ENCODE results near the gene PDGFA.

Gene PDGFA

DNA sequence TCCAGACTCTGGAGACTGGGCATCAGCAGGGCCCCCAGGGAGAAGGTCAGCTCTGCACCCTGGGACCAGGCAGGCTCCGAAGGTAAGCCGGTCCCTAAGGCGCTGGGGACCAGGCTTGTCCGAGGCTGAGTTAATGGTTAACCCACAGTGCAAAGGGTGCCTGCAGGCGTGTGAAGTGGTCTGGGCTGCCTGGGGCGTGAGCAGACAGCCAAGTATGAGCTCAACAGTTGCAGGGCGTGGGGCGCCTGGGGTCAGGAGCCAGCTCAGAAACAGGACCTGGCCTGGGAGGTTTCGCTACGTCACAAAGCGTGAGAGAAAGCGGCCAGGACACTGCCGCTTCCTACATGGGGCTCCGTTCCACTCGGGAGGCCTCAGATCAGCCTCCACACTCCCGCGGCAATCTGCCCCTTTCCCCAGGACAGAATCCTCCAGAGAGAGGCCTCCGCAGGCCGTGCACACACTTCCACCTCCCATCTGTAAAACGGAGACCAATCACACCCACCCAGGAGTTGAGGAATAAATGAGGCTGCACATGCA lies 16.0 kb downstream of the PDGFA start:
- Histone ChIP-seq H3K27me3 (no peaks in the 10 kb centered on the region), H3K36me3 (no peaks in the 10 kb centered on the region), H3K4me1 (ENCODE audit: control insufficient read depth in 1 of 2, insufficient read depth in 1 of 2, low read depth in 1 of 2, low read length in 1 of 2) (no peaks in the 10 kb centered on the region), H3K27ac (no peak overlapping the region), H3K4me3 (ENCODE audit: low read depth in 1 of 2, low read length in 1 of 2) (no peak overlapping the region), H3K9me3 (no peaks in the 10 kb centered on the region)
- TF ChIP-seq, protein P1, sequence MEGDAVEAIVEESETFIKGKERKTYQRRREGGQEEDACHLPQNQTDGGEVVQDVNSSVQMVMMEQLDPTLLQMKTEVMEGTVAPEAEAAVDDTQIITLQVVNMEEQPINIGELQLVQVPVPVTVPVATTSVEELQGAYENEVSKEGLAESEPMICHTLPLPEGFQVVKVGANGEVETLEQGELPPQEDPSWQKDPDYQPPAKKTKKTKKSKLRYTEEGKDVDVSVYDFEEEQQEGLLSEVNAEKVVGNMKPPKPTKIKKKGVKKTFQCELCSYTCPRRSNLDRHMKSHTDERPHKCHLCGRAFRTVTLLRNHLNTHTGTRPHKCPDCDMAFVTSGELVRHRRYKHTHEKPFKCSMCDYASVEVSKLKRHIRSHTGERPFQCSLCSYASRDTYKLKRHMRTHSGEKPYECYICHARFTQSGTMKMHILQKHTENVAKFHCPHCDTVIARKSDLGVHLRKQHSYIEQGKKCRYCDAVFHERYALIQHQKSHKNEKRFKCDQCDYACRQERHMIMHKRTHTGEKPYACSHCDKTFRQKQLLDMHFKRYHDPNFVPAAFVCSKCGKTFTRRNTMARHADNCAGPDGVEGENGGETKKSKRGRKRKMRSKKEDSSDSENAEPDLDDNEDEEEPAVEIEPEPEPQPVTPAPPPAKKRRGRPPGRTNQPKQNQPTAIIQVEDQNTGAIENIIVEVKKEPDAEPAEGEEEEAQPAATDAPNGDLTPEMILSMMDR (IDR thresholded peaks at IDR 0.05): no peak

DNA sequence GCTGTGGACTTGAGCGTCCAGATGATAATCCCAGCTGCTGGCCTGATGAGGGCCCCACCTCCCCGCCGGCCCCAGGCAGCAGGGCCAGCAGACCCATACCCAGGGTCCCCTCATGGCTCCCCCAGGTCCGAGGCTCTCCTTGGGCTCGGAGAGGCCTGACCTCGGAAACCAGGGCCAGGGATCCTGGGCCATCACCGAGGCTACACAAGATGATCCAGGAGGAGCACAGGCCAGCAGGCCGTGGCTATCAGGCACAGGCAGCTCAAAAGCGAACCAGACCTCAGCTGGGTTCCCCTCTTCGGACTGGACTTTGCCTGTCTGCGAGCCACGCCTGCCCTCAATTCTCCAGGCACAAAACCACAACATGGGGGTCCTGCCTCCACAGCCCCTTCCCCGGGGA lies 17.4 kb downstream of the PDGFA start:
- TF ChIP-seq, protein P1 (IDR thresholded peaks at IDR 0.05): no peak
- H3K27me3 ChIP-seq: no peaks in the 10 kb centered on the region
- no peak overlapping the region for H3K4me3 ChIP-seq (ENCODE audit: low read depth in 1 of 2, low read length in 1 of 2)
- H3K9me3 ChIP-seq: no peaks in the 10 kb centered on the region
- no peaks in the 10 kb centered on the region for H3K36me3 ChIP-seq
- H3K4me1 ChIP-seq (ENCODE audit: control insufficient read depth in 1 of 2, insufficient read depth in 1 of 2, low read depth in 1 of 2, low read length in 1 of 2): no peaks in the 10 kb centered on the region
- no peak overlapping the region for H3K27ac ChIP-seq

DNA sequence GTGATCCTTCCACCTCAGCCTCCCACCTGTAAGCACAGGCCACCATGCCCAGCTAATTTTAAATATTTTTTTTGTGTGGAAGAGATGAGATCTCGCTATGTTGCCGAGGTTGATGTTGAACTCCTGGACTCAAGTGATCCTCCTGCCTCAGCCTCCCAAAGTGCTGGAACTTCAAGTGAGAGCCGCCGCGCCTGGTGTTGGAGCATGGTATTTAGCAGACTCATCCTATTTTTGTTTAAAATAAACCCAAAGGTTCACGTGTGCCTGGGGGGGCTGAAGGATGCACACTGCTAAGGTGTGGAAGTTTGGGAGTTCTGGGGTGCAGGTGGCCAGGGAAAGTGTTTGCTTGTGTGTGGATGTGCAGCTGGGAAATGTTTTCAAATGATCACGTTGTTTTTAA lies 18.1 kb downstream of the PDGFA start:
- Histone ChIP-seq H3K4me1 (ENCODE audit: control insufficient read depth in 1 of 2, insufficient read depth in 1 of 2, low read depth in 1 of 2, low read length in 1 of 2) (no peaks in the 10 kb centered on the region), H3K36me3 (no peaks in the 10 kb centered on the region), H3K27me3 (no peaks in the 10 kb centered on the region), H3K4me3 (ENCODE audit: low read depth in 1 of 2, low read length in 1 of 2) (no peak overlapping the region), H3K9me3 (no peaks in the 10 kb centered on the region), H3K27ac (no peak overlapping the region)
- TF ChIP-seq, protein P1 (IDR thresholded peaks at IDR 0.05): no peak

DNA sequence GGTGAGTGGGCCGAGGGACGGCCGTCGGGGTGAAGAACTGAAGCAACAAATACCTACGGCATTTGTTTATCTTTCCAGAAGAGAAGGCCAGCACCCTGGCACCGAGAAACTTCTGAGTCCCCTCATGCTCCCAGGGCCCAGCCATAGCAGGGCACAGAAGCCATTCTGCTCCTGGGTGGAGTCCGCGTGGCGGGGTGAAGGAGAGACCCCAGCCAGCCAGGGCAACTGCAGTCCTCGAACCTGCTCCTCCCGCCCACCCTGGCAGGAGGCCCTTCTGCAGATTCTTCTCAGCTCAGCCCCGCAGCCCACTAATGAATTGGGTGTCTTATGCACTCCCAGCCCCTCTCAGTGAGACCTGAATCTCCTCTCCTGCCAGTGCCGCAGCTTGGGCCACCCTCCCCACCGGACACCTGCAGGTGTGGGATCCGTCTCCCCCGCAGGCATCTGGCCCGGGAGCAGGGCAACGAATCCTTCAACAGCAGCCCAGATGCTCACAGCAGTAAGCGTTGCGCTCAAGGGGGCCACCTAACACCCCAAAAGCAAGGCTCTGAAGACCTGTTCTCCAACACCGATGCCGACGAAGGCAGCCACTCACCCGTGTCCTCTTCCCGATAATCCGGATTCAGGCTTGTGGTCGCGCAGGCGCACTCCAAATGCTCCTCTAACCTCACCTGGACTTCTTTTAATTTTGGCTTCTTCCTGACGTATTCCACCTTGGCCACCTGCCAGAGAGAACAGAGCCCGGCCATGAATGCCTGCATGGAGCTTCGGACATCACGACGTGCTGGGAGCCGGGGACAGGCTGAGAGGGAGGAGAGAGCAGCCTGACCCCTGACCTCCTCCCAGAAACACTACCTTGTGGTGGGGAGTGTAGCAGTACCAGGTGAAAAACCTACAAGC lies 18.9 kb downstream of the PDGFA start:
- TF ChIP-seq, protein P1 (IDR thresholded peaks at IDR 0.05): no peak
- no peaks in the 10 kb centered on the region for H3K36me3 ChIP-seq
- no peak overlapping the region for H3K27ac ChIP-seq
- H3K4me3 ChIP-seq (ENCODE audit: low read depth in 1 of 2, low read length in 1 of 2): no peak overlapping the region
- no peaks in the 10 kb centered on the region for H3K27me3 ChIP-seq
- H3K4me1 ChIP-seq (ENCODE audit: control insufficient read depth in 1 of 2, insufficient read depth in 1 of 2, low read depth in 1 of 2, low read length in 1 of 2): no peaks in the 10 kb centered on the region
- no peaks in the 10 kb centered on the region for H3K9me3 ChIP-seq

DNA sequence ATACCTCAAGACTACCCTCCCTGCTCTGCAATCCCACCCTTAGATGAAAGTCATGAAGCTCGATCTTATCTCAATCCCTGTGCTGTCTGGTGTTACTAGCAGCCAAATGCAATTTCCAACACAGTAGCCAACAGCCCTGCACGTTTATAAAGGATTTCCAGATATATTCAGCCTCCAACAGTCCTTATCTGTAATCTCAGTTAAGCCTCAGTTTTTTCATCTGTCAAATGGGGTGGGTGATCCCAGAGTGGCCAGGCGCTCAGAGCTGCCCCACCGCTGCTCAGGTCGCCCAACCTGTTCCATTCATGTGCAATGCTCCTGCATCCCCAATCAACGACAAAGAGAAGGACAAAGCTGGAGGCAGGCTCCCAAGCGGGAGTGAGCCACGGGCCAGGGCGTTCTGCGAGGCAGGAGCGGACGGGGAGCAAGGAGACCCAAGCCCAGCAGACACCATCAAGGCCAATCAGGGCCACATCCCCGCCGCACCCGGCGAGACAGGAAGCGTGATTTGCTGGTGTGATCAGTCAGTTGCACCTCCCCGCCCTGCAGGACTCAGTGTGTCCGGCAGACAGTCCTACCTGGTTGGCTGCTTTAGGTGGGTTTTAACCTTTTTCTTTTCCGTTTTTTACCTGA lies 19.7 kb downstream of the PDGFA start:
- Histone ChIP-seq H3K4me3 (ENCODE audit: low read depth in 1 of 2, low read length in 1 of 2) (no peak overlapping the region), H3K27me3 (no peaks in the 10 kb centered on the region), H3K36me3 (no peaks in the 10 kb centered on the region), H3K9me3 (no peaks in the 10 kb centered on the region), H3K27ac (no peak overlapping the region), H3K4me1 (ENCODE audit: control insufficient read depth in 1 of 2, insufficient read depth in 1 of 2, low read depth in 1 of 2, low read length in 1 of 2) (no peaks in the 10 kb centered on the region)
- TF ChIP-seq, protein P1 (IDR thresholded peaks at IDR 0.05): no peak
